DND-41 (cell line): ENCODE results near the gene PLD5.
"Not testable (repeated sequence)": the region's sequence is repeated elsewhere in the genome, so short reads cannot be mapped to it uniquely, and the experiment has no call there.

ENCODE experiments used
- ATAC-seq: fragments of 200-7000 bp; cut with Tn5 transposase; 3 replicates; pipeline ENCODE4 v1.9.1; 2021; ENCODE audit warnings: low read depth; ENCODE audit not compliant: insufficient read depth
- DNase-seq: peaks from one replicate; pipeline ENCODE4 v3.0.0-alpha.2; 2020
- H2AFZ ChIP-seq: 2 replicates; pipeline ENCODE4 v1.6.0; 2012; ENCODE audit warnings: low read depth, low read length
- H3K27ac ChIP-seq: 2 replicates; pipeline ENCODE4 v1.5.1; 2012; ENCODE audit warnings: low read length, inconsistent platforms
- H3K27me3 ChIP-seq: fragments of 200-600 bp; sonication (generic); 2 replicates; pipeline ENCODE4 v1.6.0; 2012; ENCODE audit warnings: low read length, mild to moderate bottlenecking, inconsistent platforms; ENCODE audit not compliant: insufficient read depth, poor library complexity
- H3K36me3 ChIP-seq: 2 replicates; pipeline ENCODE4 v1.5.1; 2012; ENCODE audit warnings: low read length, inconsistent platforms; ENCODE audit not compliant: insufficient read depth
- H3K4me1 ChIP-seq: 2 replicates; pipeline ENCODE4 v1.5.1; 2012; ENCODE audit warnings: mild to moderate bottlenecking, low read length; ENCODE audit not compliant: insufficient read depth
- H3K4me2 ChIP-seq: 2 replicates; pipeline ENCODE4 v1.6.0; 2012; ENCODE audit warnings: mild to moderate bottlenecking, moderate library complexity, low read length, inconsistent platforms; ENCODE audit not compliant: insufficient read depth
- H3K4me3 ChIP-seq, 2 experiments: fragments of 200-600 bp in 1 of 2; shearing (Covaris generic) in 1 of 2; 2 replicates each; pipeline ENCODE4 v1.5.1; 2012 to 2016; ENCODE audit warnings: inconsistent platforms in 2 of 2, low read length in 2 of 2, mild to moderate bottlenecking in 2 of 2, low read depth in 1 of 2, moderate library complexity in 1 of 2
- H3K79me2 ChIP-seq: 2 replicates; pipeline ENCODE4 v1.6.0; 2012; ENCODE audit warnings: low read length, inconsistent platforms; ENCODE audit not compliant: insufficient read depth
- H3K9ac ChIP-seq: 2 replicates; pipeline ENCODE4 v1.6.0; 2012; ENCODE audit warnings: low read depth, mild to moderate bottlenecking, inconsistent platforms, low read length, moderate library complexity
- H3K9me3 ChIP-seq: 2 replicates; pipeline ENCODE4 v1.5.1; 2012; ENCODE audit warnings: low read length, moderate library complexity, mild to moderate bottlenecking, inconsistent platforms; ENCODE audit not compliant: insufficient read depth, severe bottlenecking
- H4K20me1 ChIP-seq: 2 replicates; pipeline ENCODE4 v1.6.0; 2012; ENCODE audit warnings: low read length; ENCODE audit not compliant: insufficient read depth

Gene PLD5

DNA sequence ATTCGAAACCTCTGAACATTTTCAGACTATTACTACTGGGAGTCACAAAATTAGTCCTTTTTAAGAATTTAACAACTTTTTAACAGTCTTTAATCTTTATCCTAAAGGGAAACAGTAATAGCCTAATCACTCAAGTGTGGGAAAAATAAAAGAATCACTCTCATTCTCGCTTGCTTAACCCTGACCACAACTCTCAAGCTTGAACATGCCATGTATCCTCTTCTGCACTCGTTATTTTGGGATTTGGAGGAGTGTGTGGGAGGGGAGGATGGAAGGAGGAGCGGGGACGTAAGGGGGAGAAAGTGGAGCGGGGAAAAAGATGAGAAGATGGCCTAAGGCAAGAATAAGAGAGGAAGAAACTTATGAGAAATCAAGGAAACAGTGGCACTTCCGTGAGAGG lies 215.8 kb downstream of the PLD5 start:
- ATAC-seq, H3K27ac ChIP-seq, H3K9me3 ChIP-seq, H3K27me3 ChIP-seq, H4K20me1 ChIP-seq, H3K79me2 ChIP-seq, H3K4me2 ChIP-seq, H3K4me1 ChIP-seq, DNase-seq, H3K4me3 ChIP-seq, H3K9ac ChIP-seq, H3K36me3 ChIP-seq, H2AFZ ChIP-seq: not testable (repeated sequence)

DNA sequence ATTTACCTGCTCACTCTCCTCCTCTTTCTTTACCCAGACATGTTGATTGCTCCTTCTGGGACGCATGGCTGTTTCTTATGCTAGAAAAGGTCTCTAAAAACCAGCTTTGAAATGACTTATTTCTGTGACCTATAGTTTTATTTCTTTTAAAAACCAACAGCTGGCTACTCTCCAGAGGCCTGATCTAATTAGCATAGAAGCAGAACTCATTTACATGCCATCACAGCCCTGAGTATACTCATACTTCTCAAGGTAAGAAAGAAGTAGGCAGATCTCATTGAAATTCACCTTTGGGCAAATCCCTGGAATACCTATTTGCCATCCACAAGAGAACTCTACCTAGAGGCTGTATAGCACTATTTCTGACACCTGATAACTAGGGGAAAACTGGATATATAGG lies 230.7 kb downstream of the PLD5 start:
- H3K4me1 ChIP-seq, H3K27me3 ChIP-seq, H4K20me1 ChIP-seq, H3K36me3 ChIP-seq, ATAC-seq, H3K9me3 ChIP-seq, H3K27ac ChIP-seq, DNase-seq, H3K9ac ChIP-seq, H3K4me3 ChIP-seq, H3K79me2 ChIP-seq, H2AFZ ChIP-seq, H3K4me2 ChIP-seq: not testable (repeated sequence)

DNA sequence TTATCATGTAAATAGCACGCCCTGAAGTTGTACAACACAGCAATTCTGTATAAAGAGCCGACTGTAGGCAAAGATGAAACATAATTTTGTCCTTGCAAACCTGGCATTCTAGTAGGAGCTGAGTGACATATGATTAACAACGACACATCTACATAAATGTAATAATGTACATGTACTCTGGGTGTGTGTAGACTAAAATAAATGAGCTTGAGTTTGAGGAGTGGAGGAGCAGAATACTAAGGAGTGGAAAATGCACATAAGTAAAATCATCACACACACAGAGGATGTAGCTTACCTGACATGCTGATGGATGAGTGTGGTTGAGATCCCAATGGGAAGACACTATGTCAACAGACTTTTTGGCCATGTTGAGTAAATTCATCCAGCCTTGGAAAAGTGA lies 236.4 kb downstream of the PLD5 start:
- not testable (repeated sequence) for H3K4me2 ChIP-seq, DNase-seq, ATAC-seq, H3K9me3 ChIP-seq, H3K4me3 ChIP-seq, H3K27me3 ChIP-seq, H3K79me2 ChIP-seq, H3K36me3 ChIP-seq, H4K20me1 ChIP-seq, H2AFZ ChIP-seq, H3K9ac ChIP-seq, H3K27ac ChIP-seq, H3K4me1 ChIP-seq

DNA sequence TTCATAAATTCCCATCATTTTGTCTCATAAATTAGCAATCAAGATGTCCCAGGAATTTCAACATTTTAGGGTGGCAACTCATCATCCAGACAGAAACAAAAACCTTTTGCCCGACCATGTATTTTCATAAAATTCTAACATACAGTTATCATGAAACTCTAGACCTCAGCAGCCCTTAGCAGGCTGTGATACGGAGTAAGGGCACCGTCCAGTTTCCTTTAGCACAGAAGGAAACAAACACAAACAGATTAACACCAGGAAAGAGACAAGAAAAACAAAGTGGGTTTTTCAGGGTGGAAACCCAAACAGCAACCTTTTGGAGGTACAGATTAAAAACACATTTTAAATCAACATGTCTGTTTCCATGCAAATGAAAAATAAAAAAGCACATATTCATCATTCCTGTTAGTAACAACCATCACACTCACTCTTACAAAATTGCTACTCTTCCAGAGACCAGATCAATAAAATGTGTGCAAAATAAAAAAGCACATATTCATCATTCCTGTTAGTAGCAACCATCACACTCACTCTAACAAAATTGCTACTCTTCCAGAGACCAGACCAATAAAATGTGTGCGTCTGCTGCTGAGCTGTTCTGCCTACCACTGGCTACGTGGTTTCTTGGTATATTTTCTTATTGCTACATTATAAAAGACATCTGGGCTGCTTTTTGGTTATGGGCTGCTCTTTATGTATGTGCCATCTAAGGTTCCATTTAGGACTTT lies 241.6 kb downstream of the PLD5 start:
- not testable (repeated sequence) for ATAC-seq, H3K36me3 ChIP-seq, H3K4me1 ChIP-seq, H3K27ac ChIP-seq, H3K79me2 ChIP-seq, H3K9me3 ChIP-seq, DNase-seq, H2AFZ ChIP-seq, H3K9ac ChIP-seq, H4K20me1 ChIP-seq, H3K4me2 ChIP-seq, H3K27me3 ChIP-seq, H3K4me3 ChIP-seq

DNA sequence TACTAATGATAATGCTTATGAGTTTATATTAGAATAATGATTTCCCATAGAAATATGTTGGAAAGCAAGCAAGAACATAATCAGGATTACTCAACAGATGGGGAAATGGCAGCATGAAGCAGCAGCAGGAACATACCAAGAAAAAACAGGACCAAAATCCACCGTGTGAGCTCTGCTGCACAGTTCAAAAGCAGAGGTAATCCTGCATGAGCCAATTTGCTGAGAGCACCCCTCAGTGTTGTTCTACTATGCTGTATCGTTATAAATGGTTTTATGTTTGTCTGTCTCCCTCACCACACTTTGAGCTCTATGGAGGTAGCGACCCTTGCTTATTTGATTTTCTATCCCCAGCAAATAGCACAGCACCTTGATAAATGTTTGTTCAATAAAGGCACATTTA lies 246.1 kb downstream of the PLD5 start:
- H3K9ac ChIP-seq, DNase-seq, H4K20me1 ChIP-seq, H3K27ac ChIP-seq, H3K36me3 ChIP-seq, H3K79me2 ChIP-seq, H3K4me3 ChIP-seq, H3K27me3 ChIP-seq, H3K9me3 ChIP-seq, H2AFZ ChIP-seq, H3K4me1 ChIP-seq, ATAC-seq, H3K4me2 ChIP-seq: not testable (repeated sequence)

DNA sequence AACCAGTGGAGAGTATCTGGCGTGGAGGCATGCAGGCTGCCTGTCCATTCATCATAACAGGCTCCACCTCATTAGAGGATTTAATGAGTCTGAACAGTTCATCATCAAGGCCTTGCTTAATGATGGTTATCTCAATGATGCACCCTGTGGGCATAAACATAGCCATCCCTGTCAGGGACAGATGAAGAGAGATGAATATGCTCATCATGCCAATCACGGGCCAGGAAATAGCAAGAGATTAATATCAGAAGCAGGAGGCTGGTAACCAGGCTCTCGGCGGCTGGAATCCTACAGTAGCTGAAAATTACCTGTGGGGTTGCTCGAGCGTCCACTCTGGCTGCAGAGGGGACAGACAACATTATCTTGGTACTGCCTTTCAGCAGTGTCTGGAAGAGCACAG lies 247.7 kb downstream of the PLD5 start:
- H4K20me1 ChIP-seq, H3K9me3 ChIP-seq, H3K9ac ChIP-seq, ATAC-seq, H3K4me2 ChIP-seq, DNase-seq, H3K79me2 ChIP-seq, H3K36me3 ChIP-seq, H3K4me3 ChIP-seq, H3K27me3 ChIP-seq, H3K4me1 ChIP-seq, H3K27ac ChIP-seq, H2AFZ ChIP-seq: not testable (repeated sequence)

DNA sequence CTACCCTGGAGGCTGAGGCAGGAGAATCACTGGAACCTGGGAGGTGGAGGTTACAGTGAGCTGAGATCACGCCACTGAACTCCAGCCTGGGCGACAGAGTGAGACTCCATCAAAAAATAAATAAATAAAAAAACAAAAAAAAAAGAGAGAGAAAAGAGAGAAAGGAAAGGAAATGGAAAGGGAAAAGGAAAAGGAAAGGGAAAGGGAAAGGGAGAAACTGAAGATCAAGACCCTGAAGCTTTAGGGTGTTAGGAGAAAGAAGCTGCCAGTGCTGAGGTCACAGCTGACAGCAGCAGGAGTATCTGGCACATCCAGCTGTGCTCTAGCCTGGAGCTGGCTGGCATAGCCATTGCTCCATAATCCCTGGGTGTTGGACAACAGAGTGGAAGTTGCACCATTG lies 257.5 kb downstream of the PLD5 start:
- not testable (repeated sequence) for H3K27ac ChIP-seq, H3K4me3 ChIP-seq, H3K4me2 ChIP-seq, H3K4me1 ChIP-seq, H3K9me3 ChIP-seq, H3K27me3 ChIP-seq, H3K36me3 ChIP-seq, ATAC-seq, H3K79me2 ChIP-seq, H3K9ac ChIP-seq, H4K20me1 ChIP-seq, DNase-seq, H2AFZ ChIP-seq

DNA sequence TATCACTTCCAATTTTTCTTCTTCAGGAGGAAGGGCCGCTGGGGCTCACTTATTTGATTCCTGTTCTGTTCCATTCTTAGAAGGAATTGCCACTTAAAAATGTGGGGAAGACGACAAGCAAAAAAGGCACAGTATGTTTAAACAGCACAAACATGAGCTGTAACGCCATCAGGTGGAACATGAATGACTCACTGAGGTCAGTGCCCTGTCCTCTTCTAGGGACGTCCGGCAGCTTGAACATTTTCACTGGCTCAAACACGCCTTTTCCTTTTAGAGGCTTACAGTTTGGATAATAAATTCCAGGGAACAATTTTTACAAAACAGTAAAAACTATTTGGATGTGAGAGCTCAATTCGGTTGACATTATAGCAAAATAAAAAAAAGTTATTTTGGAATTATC lies 260.1 kb downstream of the PLD5 start:
- not testable (repeated sequence) for H3K4me2 ChIP-seq, DNase-seq, H3K9me3 ChIP-seq, H3K4me1 ChIP-seq, ATAC-seq, H3K4me3 ChIP-seq, H3K9ac ChIP-seq, H2AFZ ChIP-seq, H4K20me1 ChIP-seq, H3K27me3 ChIP-seq, H3K27ac ChIP-seq, H3K36me3 ChIP-seq, H3K79me2 ChIP-seq
